HEK293T (cell line): ENCODE measurements around the gene TFRC.

Experiments used
- BHLHE40 ChIP-seq: fragments of 450-650 bp; IDR thresholded peaks from 2 replicates; pipeline ENCODE4 v1.6.1; 2016; ENCODE audit warnings: mild to moderate bottlenecking, moderate library complexity, borderline replicate concordance
- CTBP1 ChIP-seq: fragments of 450-650 bp; IDR thresholded peaks from 2 replicates; pipeline ENCODE4 v1.6.1; 2016; ENCODE audit warnings: borderline replicate concordance
- ELF4 ChIP-seq: fragments of 450-650 bp; IDR thresholded peaks from 2 replicates; pipeline ENCODE4 v1.6.1; 2017; ENCODE audit warnings: antibody characterized with exemption
- FOXA1 ChIP-seq: fragments of 450-650 bp; IDR thresholded peaks from 2 replicates; pipeline ENCODE4 v1.6.1; 2016; ENCODE audit warnings: mild to moderate bottlenecking
- FOXK2 ChIP-seq: fragments of 450-650 bp; IDR thresholded peaks from 2 replicates; pipeline ENCODE4 v1.6.1; 2016; ENCODE audit warnings: mild to moderate bottlenecking
- FOXM1 ChIP-seq: fragments of 450-650 bp; IDR thresholded peaks from 2 replicates; pipeline ENCODE4 v1.6.1; 2017; ENCODE audit warnings: mild to moderate bottlenecking, borderline replicate concordance
- HDGF ChIP-seq: fragments of 450-650 bp; IDR thresholded peaks from 2 replicates; pipeline ENCODE4 v1.6.1; 2017; ENCODE audit warnings: antibody characterized with exemption, borderline replicate concordance
- L3MBTL2 ChIP-seq: fragments of 450-650 bp; conservative IDR thresholded peaks from 2 replicates; pipeline ENCODE4 v1.6.1; 2016; ENCODE audit warnings: mild to moderate bottlenecking
- LEF1 ChIP-seq: fragments of 450-650 bp; IDR thresholded peaks from 2 replicates; pipeline ENCODE4 v1.6.1; 2017; ENCODE audit warnings: mild to moderate bottlenecking, borderline replicate concordance
- NFRKB ChIP-seq: fragments of 450-650 bp; IDR thresholded peaks from 2 replicates; pipeline ENCODE4 v1.6.1; 2016; ENCODE audit warnings: mild to moderate bottlenecking, moderate library complexity
- SP1 ChIP-seq: fragments of 450-650 bp; IDR thresholded peaks from 2 replicates; pipeline ENCODE4 v1.6.1; 2017
- SUZ12 ChIP-seq: fragments of 450-650 bp; IDR thresholded peaks from 2 replicates; pipeline ENCODE4 v1.6.1; 2016; ENCODE audit warnings: mild to moderate bottlenecking
- ZNF384 ChIP-seq: fragments of 450-650 bp; IDR thresholded peaks from 2 replicates; pipeline ENCODE4 v1.6.1; 2016
- TF ChIP-seq, protein P1 (sequence below): fragments of 450-650 bp; IDR thresholded peaks from 2 replicates; pipeline ENCODE4 v1.6.1; 2016

DNA sequence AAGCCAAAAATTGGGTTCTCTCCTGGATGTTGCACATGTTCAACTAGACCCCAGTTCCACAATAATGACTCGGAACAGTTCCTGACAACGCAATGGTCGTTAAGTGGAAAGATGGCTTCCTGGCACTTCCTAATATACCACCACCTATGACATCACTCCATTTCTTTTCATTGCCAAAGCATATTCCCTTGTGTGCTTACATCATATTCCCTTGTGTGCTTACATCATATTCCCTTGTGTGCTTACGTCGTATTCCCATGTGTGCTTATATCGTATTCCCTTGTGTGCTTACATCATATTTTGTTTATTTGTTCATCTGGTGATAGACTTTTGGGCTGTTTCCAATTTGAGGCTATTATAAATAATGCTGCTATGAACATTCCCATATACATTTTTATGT is 39.2 kb downstream of the TFRC start:
- TF ChIP-seq FOXA1 (no peak), SUZ12 (no peak), ZNF384 (no peak), FOXM1 (no peak), CTBP1 (no peak), ELF4 (no peak), BHLHE40 (no peak), NFRKB (no peak), FOXK2 (no peak), L3MBTL2 (no peak), HDGF (no peak), LEF1 (no peak), SP1 (no peak)
- TF ChIP-seq, protein P1, sequence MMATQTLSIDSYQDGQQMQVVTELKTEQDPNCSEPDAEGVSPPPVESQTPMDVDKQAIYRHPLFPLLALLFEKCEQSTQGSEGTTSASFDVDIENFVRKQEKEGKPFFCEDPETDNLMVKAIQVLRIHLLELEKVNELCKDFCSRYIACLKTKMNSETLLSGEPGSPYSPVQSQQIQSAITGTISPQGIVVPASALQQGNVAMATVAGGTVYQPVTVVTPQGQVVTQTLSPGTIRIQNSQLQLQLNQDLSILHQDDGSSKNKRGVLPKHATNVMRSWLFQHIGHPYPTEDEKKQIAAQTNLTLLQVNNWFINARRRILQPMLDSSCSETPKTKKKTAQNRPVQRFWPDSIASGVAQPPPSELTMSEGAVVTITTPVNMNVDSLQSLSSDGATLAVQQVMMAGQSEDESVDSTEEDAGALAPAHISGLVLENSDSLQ = no peak
